Body of pancreas (tissue), 4 donors: Measurements from ENCODE around the gene PLAAT5.

Experiments used
- POLR2A ChIP-seq, 3 donors: fragments of 450-650 bp; IDR thresholded peaks; one replicate each; pipeline ENCODE4 v1.6.1; 2016; ENCODE audit warnings: antibody characterized with exemption in 3 of 3, mild to moderate bottlenecking in 2 of 3
- TF ChIP-seq, protein P1 (sequence below), 7 experiments: fragments of 450-650 bp in 4 of 7; fragments of 200-600 bp in 3 of 7; sonication (generic) in 3 of 7; IDR thresholded peaks; one replicate each; pipeline ENCODE4 v1.5.1; 2016 to 2019; ENCODE audit warnings: antibody characterized with exemption in 7 of 7

GRCh38 chr11:63503492-63503891 lies 12.5 kb upstream of the PLAAT5 start:
- TF ChIP-seq, protein P1, sequence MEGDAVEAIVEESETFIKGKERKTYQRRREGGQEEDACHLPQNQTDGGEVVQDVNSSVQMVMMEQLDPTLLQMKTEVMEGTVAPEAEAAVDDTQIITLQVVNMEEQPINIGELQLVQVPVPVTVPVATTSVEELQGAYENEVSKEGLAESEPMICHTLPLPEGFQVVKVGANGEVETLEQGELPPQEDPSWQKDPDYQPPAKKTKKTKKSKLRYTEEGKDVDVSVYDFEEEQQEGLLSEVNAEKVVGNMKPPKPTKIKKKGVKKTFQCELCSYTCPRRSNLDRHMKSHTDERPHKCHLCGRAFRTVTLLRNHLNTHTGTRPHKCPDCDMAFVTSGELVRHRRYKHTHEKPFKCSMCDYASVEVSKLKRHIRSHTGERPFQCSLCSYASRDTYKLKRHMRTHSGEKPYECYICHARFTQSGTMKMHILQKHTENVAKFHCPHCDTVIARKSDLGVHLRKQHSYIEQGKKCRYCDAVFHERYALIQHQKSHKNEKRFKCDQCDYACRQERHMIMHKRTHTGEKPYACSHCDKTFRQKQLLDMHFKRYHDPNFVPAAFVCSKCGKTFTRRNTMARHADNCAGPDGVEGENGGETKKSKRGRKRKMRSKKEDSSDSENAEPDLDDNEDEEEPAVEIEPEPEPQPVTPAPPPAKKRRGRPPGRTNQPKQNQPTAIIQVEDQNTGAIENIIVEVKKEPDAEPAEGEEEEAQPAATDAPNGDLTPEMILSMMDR (IDR thresholded peaks at IDR 0.05), result no peak
- no peak for TF ChIP-seq POLR2A (IDR thresholded peaks at IDR 0.05)
